ENCODE results near the gene FCER2.

Gene FCER2

DNA sequence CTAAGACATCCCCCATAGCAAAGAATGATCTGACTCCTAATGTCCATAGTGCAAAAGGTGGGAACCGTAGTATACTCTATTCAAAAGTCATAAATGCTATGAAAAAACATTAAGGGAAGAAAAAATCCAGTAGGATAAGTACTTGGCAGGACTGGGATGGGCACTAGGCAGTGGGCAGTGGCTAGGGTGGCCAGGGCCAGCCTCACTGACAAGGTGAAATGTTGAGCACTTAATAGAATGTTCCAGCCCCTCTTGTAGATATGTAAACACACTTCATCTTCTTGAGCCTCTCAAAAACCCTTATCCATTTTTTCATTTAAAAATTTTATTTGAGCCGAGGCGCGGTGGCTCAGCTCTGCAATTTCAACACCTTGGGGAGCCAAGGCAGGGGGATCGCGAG is 31.4 kb upstream of the FCER2 start:
- DNase-seq (ENCODE audit: low read depth in 2 of 2) = no peak

DNA sequence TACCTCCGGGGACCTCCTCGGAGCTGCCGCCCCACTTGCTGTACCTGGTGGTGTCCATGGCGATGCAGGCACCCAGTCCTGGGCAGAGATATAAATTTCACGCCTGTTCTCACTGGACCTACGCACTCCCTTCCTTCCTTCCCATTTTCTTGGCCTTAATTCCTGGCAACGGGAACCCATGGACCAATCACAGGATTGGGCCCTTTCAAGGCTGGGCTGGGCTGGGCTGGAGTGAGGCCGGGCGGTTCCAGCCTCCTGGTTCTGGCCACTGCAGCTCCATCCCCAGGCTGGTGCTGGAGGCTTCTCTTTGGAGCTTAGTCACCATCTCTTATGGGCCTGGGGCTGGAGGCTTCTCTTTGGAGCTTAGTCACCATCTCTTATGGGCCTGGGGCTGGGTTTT is 30.1 kb upstream of the FCER2 start, which contains the start of gene CLEC4G:
TSS of gene CLEC4G (minus strand) at position 66 of the 400 bp plus-strand sequence. CDS start at position 58, 8 bp downstream.
- DNase-seq (ENCODE audit: low read depth in 2 of 2) = no peak

DNA sequence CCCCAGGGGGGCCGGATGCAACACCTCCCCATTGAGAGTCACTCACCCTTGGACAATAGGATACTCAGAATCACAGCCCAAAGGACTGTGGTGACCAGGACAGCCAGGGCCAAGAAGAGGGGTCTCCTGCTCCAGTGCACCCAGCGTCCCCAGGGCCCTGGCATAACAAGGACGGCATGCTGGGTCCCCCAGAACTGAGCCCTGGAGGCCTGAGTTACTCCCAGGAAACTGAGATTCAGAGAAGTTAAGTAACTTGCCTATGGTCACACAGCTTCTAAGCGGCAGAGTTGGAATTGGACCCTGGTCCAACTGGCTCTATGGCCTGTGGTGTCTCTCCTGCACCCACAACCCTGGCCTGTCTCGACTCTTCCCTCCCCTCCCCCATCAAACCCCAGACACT is 29.7 kb upstream of the FCER2 start:
- DNase-seq (ENCODE audit: low read depth in 2 of 2) = no peak

DNA sequence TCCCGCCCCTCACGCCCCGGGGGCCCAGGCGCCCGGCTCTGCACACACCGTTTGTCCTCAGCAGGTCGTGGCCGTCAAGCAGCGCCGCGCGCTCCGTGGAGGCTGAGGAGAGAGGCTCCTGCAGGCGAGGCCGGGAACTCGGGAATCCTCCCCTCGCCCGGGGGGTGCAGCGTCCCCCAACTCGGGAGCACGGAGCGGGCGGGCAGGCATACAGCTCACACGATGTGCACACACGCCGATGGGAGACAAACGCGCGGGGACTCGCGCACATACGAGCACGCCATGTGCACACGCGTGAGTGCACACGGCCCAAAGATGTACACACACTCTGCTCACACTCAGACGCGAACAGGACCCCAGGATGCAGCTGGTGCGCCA is 29.3 kb upstream of the FCER2 start:
- DNase-seq (ENCODE audit: low read depth in 2 of 2) = no peak

DNA sequence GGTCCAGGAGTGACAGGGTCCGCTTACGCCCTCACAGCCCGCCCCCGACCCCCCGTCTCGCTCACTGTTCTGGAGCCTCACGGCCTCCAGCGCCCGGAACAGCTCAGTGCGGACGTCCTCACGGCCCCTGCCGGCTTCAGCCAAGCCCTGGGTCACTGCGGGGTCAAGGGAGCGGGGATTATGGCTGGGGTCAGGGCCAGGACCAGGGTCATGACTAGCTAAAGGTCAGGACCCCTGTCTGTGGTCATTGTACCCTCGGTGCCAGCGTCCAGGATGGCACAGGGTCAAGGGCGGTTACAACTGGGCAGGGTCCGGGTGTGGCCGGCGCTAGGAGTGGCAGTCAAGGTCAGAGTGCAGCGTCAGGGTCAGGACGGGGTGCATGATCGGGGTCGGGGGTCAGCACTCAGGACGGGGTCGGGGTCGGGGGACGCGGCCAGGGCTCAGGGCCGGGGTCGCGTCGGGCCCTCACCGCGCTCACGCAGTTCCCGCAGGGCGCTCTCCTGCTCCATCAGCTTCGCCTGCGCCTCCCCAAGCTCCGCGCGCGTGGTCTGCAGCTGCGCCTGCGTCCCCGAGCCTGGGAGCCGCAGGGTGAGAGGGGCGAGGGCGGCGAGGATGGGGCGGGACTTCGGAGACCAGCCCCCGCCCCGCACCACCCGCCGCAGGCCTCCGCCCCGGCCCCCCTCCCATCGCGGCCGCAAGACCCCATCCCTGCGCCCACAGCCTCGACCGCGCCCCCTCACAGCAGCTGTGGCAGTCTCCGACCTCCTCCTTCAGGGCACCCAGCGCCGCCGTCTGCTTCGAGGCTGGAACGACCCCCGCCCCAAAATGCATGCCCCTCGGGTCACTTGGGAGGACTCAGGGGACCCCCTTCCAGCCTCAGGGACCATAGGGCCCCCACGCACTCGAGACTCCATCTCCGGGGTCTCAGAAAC is 28.6 kb upstream of the FCER2 start:
- no peak for DNase-seq (ENCODE audit: low read depth in 2 of 2)

DNA sequence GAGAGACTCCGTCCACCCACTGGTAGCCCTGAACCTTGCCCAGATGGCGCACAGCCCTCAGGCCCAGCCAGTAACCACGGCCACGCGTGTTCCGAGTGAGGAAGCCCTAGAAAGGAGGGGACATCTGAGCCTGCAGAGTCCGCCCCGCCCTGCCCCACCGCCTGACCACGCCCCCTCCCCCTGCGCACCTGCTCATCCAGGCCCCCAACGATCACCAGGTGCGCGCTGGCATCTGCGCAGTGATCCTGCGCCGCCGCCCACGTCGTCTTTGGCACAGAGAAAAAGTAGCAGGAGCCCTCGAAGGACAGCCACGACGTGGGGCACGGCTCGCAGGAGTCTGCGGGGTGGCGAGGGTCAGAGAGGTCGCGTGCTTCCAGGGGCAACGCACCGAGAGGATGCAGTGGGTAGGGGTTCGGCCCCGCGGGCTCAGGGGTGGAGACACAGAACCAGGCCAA is 27.9 kb upstream of the FCER2 start:
- DNase-seq (ENCODE audit: low read depth in 2 of 2) = no peak

DNA sequence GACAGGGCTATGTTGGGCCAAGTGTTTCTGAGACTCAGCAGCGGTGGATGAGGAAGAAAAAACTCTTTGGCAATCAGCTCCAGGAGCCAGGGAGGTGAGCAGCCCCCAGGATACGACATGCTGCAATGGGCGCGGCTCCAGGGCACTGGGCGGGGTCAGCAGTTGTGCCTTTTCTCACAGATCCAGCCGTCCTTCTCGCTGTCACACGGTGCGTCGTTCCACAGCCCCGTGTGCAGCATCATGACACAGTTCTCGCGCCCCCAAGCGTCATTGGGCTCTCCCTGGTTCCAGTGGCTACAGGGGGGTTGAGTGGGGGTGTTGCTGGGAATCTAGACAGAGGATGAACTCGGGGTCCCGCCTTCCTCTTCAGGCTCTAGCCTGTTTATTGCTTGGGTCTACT is 27.3 kb upstream of the FCER2 start:
- DNase-seq (ENCODE audit: low read depth in 2 of 2) = no peak

DNA sequence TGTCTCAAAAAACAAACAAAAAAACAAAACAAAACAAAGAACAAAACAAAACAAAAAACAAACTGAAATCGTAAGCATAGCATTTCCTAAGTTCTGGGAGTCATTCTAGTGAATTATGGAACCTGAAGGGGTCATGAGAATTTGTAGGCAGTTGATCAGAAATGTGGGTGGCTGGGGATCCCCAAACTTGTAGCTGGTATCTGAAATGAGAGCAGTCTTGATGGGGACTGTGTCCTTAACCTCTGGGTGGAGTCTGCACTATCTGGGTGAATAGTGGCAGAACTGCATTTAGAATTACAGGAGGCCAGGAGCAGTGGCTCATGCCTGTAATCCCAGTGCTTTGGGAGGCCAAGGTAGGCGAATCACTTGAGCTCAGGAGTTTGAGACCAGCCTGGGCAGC is 23.9 kb upstream of the FCER2 start:
- DNase-seq (ENCODE audit: low read depth in 2 of 2) = no peak

DNA sequence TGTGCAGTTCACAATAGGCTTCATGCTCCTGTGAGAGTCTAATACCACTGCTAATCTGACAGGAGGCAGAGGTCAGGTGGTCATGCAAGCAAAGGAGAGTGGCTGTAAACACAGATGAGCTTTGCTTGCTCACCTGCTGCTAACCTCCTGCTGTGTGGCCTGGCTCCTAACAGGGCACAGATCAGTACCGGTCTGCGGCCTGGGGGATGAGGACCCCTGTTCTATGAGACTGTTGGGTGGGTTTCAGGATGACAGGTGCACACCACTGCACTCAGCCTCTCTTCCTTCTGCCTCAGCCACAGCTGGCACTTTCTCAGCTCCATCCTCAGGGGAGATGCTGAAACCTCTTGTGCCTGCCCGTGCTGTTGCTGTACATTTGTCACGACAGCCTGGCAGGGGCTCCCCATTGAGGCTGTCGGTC is 20.3 kb upstream of the FCER2 start:
- no peak for DNase-seq (ENCODE audit: low read depth in 2 of 2)

DNA sequence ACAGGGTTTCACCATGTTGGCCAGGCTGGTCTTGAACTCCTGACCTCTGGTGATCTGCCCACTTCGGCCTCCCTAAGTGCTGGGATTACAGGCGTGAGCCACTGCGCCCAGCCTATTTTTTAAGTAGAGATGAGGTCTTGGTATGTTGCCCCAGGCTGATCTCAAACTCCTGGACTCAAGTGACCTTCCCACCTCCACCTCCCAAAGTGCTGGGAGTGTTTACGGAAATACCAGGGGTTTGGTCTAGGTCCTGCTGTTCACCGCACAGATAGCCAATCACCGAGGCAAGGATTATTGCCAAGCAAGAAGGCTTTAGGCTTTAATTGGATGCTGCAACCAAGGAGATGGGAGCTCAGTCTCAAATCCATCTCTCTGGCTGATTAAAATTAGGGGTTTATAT is 18.4 kb upstream of the FCER2 start:
- DNase-seq (ENCODE audit: low read depth in 2 of 2) = no peak

DNA sequence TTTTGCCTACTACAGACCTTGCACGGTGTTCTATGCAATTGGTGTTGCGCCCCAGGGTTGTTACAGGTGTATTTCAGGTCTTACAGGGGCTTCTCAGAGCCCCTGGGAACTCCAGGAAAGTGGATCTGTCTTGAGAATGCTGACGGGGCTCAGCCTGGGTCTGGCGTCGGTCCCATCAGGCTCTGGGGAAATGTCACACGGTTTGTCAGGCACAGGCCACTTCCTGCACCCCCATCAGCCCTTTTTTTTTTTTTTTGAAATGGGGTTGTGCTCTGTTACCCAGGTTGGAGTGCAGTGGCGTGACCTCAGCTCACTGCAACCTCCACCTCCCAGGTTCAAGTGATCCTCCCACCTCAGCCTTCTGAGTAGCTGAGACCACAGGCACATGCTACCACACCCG is 16.7 kb upstream of the FCER2 start:
- DNase-seq (ENCODE audit: low read depth in 2 of 2) = no peak

DNA sequence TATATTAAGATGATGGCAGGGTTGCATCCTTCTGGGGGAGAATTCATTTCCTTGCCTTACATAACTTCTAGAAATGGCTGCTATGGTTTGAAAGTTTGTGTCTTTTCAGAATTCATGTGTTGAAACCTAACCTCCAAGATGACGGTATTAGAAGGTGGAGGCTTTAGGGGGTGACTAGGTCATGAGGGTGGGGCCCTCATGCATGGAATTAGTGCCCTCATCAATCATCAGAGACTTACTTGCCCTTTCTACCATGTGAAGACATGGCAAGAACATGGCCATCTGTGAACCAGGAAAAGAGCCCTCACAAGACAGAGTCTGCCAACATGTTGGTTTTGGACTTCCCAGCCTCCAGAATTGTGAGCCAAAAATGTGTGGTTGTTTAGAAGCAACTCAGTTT is 14.8 kb upstream of the FCER2 start:
- no peak for DNase-seq (ENCODE audit: low read depth in 2 of 2)

DNA sequence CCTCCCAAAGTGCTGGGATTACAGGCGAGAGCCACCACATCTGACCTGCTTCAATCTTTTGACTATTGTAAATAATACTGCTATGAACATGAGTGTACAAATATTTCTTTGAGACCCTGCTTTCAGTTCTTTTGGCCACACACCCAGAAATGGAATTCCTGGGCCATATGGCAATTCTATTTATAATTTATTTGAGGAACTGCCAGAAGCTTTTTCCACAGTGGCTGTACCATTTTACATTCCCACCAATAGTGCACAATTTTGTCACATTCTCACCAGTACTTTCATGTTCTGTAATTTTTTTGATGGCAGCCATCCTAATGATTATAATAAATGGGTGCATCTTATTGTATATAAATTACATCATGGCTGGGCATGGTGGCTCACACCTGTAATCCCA is 13.7 kb upstream of the FCER2 start:
- DNase-seq (ENCODE audit: low read depth in 2 of 2) = no peak

DNA sequence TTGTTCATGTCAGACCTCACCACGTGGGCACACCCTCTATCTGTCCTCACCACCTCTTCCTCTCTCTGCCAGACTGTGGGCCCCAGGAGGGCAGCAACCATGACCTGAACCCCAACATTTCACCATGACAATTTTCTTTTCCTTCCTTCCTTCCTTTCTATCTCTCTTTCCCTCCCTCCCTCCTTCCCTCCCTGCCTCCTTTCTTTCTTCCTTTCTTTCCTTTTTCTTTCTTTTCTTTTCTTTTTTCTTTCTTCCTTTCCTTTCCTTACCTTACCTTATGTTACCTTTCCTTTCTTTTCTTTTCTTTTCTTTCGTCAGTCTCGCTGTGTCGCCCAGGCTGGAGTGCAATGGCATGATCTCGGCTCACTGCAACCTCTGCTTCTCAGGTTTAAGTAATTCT is 8.7 kb upstream of the FCER2 start:
- no peak for DNase-seq (ENCODE audit: low read depth in 2 of 2)

DNA sequence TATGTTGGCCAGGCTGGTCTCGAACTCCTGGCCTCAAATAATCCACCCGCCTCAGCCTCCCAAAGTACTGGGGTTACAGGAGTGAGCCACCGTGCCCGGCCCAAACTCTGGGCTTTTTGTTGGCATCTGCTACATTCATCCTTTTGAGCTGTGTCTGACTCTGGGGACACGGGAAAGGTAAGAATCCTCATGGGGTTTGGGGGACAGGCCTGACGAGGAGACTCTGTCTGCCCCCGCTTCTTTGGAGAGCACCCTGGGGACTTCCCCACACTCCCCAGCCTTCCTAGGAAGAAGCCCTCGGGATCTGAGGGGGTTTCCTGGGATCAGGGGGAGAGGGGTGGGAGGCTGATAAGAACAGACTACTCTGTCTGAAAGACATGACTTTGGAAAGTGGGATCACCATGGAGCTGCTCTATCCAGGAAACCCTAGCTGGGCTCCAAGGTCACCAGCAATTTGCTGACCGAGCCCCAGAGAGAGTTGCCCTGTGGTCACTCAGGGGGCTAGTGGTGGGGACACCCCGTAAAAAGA is 8.1 kb upstream of the FCER2 start:
- no peak for DNase-seq (ENCODE audit: low read depth in 2 of 2)

DNA sequence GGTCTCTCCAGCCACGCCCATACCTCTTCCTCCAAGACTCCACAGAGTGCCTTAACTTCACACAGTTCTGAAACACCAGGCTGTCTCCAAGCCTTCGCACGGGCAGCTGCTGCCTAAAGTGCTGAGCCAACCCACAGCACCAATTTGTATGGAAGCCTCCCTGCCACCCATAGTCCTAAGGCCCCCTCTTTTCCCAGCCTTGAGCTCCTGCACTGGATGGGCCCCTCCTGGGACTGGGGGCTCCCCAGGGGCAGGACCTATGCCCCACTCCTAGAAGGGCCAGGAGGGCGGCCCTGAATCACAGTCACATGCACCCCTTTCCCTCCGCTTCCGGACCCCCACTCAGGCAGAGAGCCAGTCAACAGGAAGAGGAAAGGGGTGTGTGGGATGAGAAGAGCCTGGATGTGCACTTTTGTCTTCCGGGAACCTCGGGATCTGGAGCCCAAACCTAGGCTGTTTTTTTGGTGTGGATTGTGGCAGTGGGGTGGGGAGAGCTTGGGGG is 5.1 kb upstream of the FCER2 start:
- no peak for DNase-seq (ENCODE audit: low read depth in 2 of 2)

DNA sequence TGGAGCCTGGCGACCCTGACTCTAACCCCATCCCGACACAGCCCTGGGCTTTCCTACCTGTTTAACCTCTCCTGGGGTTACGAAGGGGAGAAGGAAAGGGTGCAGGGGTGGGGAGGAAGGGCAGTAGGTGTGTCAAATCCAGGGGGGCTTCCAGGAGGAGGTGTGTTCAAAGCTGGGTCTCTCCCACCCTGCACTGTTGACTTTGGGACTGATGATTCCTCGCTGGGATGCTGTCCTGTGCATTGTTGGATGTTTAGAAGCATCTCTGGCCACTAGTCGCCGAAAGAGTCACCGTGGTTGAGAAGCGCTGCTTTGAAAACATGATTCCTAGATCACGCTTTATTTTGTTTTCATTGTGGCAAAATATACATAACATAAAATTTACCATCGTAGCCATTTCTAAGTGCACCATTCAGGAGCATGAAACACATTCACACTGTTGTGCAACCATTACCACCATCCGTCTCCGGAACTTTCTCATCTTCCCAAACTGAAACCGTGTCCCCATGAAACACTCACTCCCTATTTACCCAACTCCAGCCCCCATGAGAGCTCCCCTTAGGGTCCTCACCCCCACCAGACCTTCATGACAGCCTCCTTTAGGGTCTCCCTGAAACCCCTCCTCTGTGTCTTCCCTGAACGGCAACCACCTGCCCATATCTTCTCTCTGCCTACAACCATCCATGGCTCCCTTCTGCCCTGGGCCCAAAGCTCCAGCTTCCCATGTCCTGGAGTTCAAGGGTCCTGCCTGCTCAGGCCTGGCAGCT is 4.4 kb upstream of the FCER2 start:
- DNase-seq (ENCODE audit: low read depth in 2 of 2) = no peak

DNA sequence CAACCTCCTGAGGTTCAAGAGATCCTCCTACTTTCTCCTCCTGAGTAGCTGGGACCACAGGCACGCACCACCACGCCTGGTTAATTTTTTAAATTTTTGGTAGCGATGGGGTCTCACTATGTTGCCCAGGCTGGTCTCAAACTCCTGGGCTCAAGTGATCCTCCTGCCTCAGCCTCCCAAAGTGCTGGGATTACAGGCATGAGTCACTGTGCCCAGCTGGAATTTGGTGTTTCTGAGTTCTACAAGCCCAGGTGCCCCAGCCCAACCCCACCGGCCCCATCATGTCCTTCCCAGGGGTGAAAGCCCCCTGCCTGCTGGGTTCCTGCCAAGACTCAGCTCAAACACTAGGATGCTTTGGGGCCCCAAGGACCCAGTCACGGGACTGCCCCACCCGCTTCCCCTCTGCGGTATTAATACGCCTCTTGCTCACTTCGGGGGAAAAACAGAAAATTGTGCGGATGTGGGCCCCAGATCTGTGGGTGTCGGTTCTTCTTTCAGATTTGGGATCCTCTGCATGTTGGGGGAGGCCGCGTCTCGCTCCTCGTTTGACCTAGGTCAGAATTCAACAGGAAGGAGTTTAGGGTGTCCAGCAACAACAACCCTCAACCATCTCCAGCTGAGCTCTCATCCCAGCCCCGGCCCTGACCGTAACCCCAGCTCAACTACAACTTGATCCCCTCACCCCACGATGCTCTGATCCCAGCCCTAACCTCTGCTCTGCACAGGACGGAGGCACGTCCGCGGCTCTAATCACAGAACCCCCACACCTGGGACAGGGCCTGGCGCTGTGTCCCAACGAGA is 3.7 kb upstream of the FCER2 start:
- no peak for DNase-seq (ENCODE audit: low read depth in 2 of 2)

DNA sequence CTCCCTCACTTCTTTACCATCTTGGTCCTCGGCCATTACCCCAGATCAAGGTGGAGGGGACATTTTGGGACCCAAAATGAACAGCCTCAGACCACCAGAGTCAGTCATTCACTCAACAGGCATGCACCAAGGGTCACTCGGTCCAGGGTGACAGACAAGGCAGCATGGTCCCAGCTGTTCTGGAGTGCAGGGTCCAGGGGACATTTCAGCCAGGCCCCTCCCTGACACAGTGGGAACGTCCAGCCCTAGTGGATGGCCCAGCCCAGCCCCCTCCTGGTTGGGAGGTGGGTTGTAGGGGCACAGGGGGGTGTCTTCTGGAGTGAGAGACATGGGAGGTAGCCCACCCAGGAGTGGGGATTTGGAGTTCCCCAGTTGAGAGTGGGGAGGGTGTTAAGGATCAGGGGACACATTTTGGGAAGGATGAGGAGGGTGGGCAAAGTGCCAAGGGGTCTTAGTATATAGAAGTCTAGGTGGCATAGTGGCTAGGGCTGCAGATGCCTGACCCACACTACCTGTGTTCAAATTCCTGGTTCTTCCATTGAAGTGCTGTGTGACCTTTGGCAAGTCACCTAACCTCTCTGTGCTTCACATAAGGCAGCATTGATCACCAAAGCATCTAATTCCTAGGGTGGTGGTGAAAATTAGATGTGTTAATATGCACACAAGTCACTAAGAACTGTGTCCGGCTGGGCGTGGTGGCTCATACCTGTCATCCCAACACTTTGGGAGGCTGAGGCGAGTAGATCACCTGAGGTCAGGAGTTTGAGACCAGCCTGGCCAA is 2.5 kb upstream of the FCER2 start:
- no peak for DNase-seq (ENCODE audit: low read depth in 2 of 2)

DNA sequence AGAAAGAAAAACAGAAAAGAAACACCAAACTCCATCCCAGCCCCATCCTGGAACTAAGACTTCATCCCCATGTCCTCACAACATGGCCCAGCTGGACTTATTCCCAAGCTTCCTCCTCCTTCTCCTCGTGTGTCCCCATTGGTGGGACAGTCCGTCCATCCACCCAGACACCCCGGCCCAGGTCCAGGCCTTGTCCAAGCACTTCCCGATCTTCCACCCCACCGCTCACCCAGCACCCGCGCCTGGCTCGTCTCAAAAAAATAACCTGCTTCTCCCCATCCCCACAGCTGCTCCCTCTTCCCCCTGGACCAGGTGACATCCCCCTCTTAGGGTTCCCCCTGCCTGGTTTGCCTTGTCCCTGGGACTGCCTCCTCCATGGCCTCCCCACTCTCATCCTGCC is 1.4 kb upstream of the FCER2 start:
- DNase-seq (ENCODE audit: low read depth in 2 of 2) = no peak

Data from fibroblast of skin of left quadriceps (primary cell).